Effector memory CD4-positive, alpha-beta T cell (primary cell): ENCODE results near the gene FUT6.
"Not testable (repeated sequence)": the region's sequence is repeated elsewhere in the genome, so short reads cannot be mapped to it uniquely, and the experiment has no call there.

Experiments
- DNase-seq, 3 donors: peaks; one replicate each; pipeline ENCODE4 v3.0.0-alpha.2; 2020
- H3K27ac ChIP-seq: 2 replicates; pipeline ENCODE4 v1.7.0; 2013; ENCODE audit warnings: mild to moderate bottlenecking, low read length, moderate library complexity; ENCODE audit not compliant: insufficient read depth, poor library complexity, severe bottlenecking
- H3K27me3 ChIP-seq: replicated peaks from 2 replicates; pipeline ENCODE4 v1.7.0; 2013; ENCODE audit warnings: mild to moderate bottlenecking, low read length; ENCODE audit not compliant: insufficient read depth, control insufficient read depth, poor library complexity, severe bottlenecking
- H3K36me3 ChIP-seq: 2 replicates; pipeline ENCODE4 v1.7.0; 2013; ENCODE audit warnings: mild to moderate bottlenecking, low read length, moderate library complexity; ENCODE audit not compliant: control insufficient read depth, insufficient read depth
- H3K4me1 ChIP-seq: 2 replicates; pipeline ENCODE4 v1.7.0; 2013; ENCODE audit warnings: low read length, mild to moderate bottlenecking; ENCODE audit not compliant: control insufficient read depth, insufficient read depth, poor library complexity, severe bottlenecking
- H3K4me3 ChIP-seq: 2 replicates; pipeline ENCODE4 v1.7.0; 2013; ENCODE audit warnings: low read length, low read depth, mild to moderate bottlenecking; ENCODE audit not compliant: insufficient read depth, poor library complexity, severe bottlenecking
- H3K9me3 ChIP-seq: 2 replicates; pipeline ENCODE4 v1.7.0; 2013; ENCODE audit warnings: mild to moderate bottlenecking, low read length, moderate library complexity; ENCODE audit not compliant: control insufficient read depth

Gene FUT6

GRCh38 chr19:5857203-5858081 lies 17.9 kb upstream of the FUT6 start:
- DNase-seq, result no peak
- Histone ChIP-seq H3K36me3 (no peaks in the 10 kb centered on the region), H3K4me3 (no peak overlapping the region), H3K4me1 (no peaks in the 10 kb centered on the region), H3K27ac (no peak overlapping the region), H3K9me3 (no peaks in the 10 kb centered on the region), H3K27me3 (no peaks in the 10 kb centered on the region)

GRCh38 chr19:5855151-5855550 lies 15.6 kb upstream of the FUT6 start:
- not testable (repeated sequence) for H3K4me1 ChIP-seq, H3K4me3 ChIP-seq, H3K36me3 ChIP-seq, H3K9me3 ChIP-seq, DNase-seq, H3K27ac ChIP-seq, H3K27me3 ChIP-seq

- H3K4me1 ChIP-seq, H3K27me3 ChIP-seq, H3K4me3 ChIP-seq, H3K36me3 ChIP-seq, H3K9me3 ChIP-seq, H3K27ac ChIP-seq, DNase-seq: not testable (repeated sequence)
These were observed 14.6 kb upstream of the FUT6 start for GRCh38 chr19:5854121-5854520.

- Histone ChIP-seq H3K36me3 (no peaks in the 10 kb centered on the region), H3K27me3 (no peaks in the 10 kb centered on the region), H3K4me1 (no peaks in the 10 kb centered on the region), H3K9me3 (no peaks in the 10 kb centered on the region), H3K4me3 (no peak within 1 kb of the TSS), H3K27ac (no peak within 1 kb of the TSS)
- DNase-seq, result no peak
These were observed 11.8 kb upstream of the FUT6 start, which contains the start of gene FUT3 for GRCh38 chr19:5851302-5851701. Gene FUT3 (minus strand): TSS chr19:5851449.

GRCh38 chr19:5850743-5851293 lies 11.3 kb upstream of the FUT6 start:
- H3K4me3 ChIP-seq, result no peak overlapping the region
- H3K36me3 ChIP-seq, result no peaks in the 10 kb centered on the region
- DNase-seq, result no peak
- H3K9me3 ChIP-seq, result no peaks in the 10 kb centered on the region
- H3K4me1 ChIP-seq, result no peaks in the 10 kb centered on the region
- no peaks in the 10 kb centered on the region for H3K27me3 ChIP-seq
- H3K27ac ChIP-seq, result no peak overlapping the region

- H3K27ac ChIP-seq, result no peak overlapping the region
- DNase-seq, result no peak
- no peaks in the 10 kb centered on the region for H3K4me1 ChIP-seq
- no peak overlapping the region for H3K4me3 ChIP-seq
- H3K27me3 ChIP-seq, result no peaks in the 10 kb centered on the region
- no peaks in the 10 kb centered on the region for H3K9me3 ChIP-seq
- no peaks in the 10 kb centered on the region for H3K36me3 ChIP-seq
These were observed 10.7 kb upstream of the FUT6 start for GRCh38 chr19:5850189-5850588.

- not testable (repeated sequence) for H3K27me3 ChIP-seq, H3K4me3 ChIP-seq
These were observed 9.1 kb upstream of the FUT6 start for GRCh38 chr19:5848621-5849020.

GRCh38 chr19:5847846-5848245 lies 8.3 kb upstream of the FUT6 start:
- H3K9me3 ChIP-seq, H3K36me3 ChIP-seq, DNase-seq, H3K4me1 ChIP-seq, H3K27ac ChIP-seq, H3K27me3 ChIP-seq, H3K4me3 ChIP-seq: not testable (repeated sequence)

More at GRCh38 chr19:5848621-5849020, 9.1 kb upstream of the FUT6 start:
- not testable (repeated sequence) for DNase-seq, H3K27ac ChIP-seq, H3K4me1 ChIP-seq, H3K9me3 ChIP-seq, H3K36me3 ChIP-seq

GRCh38 chr19:5844456-5845433 lies 5.2 kb upstream of the FUT6 start:
- H3K27ac ChIP-seq, result no peak overlapping the region
- no peaks in the 10 kb centered on the region for H3K4me1 ChIP-seq
- DNase-seq, result no peak
- no peaks in the 10 kb centered on the region for H3K36me3 ChIP-seq
- H3K9me3 ChIP-seq, result no peaks in the 10 kb centered on the region
- H3K4me3 ChIP-seq, result no peak overlapping the region
- H3K27me3 ChIP-seq, result no peaks in the 10 kb centered on the region
